ENCODE measurements around the gene TMEM244.
"Not testable (repeated sequence)": the region's sequence is repeated elsewhere in the genome, so short reads cannot be mapped to it uniquely, and the experiment has no call there.

TMEM244 gene

DNA sequence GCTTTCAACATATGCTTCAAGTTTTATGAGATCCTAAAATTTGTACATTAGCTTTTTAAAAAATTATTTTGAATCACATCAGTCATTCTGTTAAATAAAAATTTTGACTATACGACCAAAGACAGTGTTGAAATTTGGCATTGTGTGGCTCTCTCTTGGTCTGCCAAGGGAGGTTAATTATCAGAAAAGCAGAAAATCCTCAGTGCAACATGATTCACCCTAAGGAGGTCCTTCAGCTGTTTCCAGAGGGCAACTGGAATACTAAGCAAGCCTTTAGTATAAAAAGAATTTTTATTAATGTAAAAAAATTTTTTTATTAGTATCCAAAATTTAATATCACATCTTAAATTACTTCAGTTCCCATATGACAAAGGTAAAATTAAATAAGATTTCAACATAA lies 23.1 kb upstream of the TMEM244 start:
- ChIA-PET POLR2A (no interaction called here), CTCF (no interaction called here)
- Histone ChIP-seq H3K4me3 (ENCODE audit: control insufficient read depth in 1 of 7, extremely low read depth in 1 of 7, insufficient read depth in 4 of 7, low read depth in 2 of 7, low read length in 6 of 7) (no peak overlapping the region), H3K27ac (ENCODE audit: insufficient read depth in 1 of 2, low read depth in 1 of 2, low read length in 2 of 2, poor library complexity in 1 of 2, severe bottlenecking in 2 of 2) (no peak overlapping the region), H3K9me3 (ENCODE audit: control extremely low read depth in 1 of 5, control insufficient read depth in 4 of 5, insufficient read depth in 2 of 5, low read depth in 1 of 5, low read length in 4 of 5) (no peaks in the 10 kb centered on the region), H3K36me3 (ENCODE audit: control insufficient read depth in 4 of 4, insufficient read depth in 4 of 4, low read length in 3 of 4) (no peaks in the 10 kb centered on the region), H3K27me3 (replicated peaks in 2 of 5; ENCODE audit: control insufficient read depth in 4 of 5, insufficient read depth in 5 of 5, low read length in 4 of 5) (no peaks in the 10 kb centered on the region), H3K4me1 (ENCODE audit: control extremely low read depth in 1 of 4, control insufficient read depth in 4 of 4, insufficient read depth in 4 of 4, low read length in 3 of 4) (peaks cover 3 to 9% (median 6%) of the 10 kb centered on the region in 4 experiments)
- no peak for DNase-seq
- no CpG with 5 or more reads among the region's 1 CpG for WGBS (ENCODE audit: insufficient coverage)

GRCh38 chr6:129882510-129883023 lies 21.5 kb upstream of the TMEM244 start:
- DNase-seq: peak; percentile 5 to 69 (median 58)
- CTCF ChIA-PET: no interaction called here
- POLR2A ChIA-PET: no interaction called here
- H3K27ac ChIP-seq (ENCODE audit: insufficient read depth in 1 of 2, low read depth in 1 of 2, low read length in 2 of 2, poor library complexity in 1 of 2, severe bottlenecking in 2 of 2): no peak overlapping the region
- H3K27me3 ChIP-seq (replicated peaks in 2 of 5; ENCODE audit: control insufficient read depth in 4 of 5, insufficient read depth in 5 of 5, low read length in 4 of 5): no peaks in the 10 kb centered on the region
- WGBS (ENCODE audit: insufficient coverage): 6% methylated on average over 3 of the region's 8 CpGs
- H3K36me3 ChIP-seq (ENCODE audit: control insufficient read depth in 4 of 4, insufficient read depth in 4 of 4, low read length in 3 of 4): no peaks in the 10 kb centered on the region
- H3K9me3 ChIP-seq (ENCODE audit: control extremely low read depth in 1 of 5, control insufficient read depth in 4 of 5, insufficient read depth in 2 of 5, low read depth in 1 of 5, low read length in 4 of 5): peaks cover 0 to 2% (median 0%) of the 10 kb centered on the region in 5 experiments
- H3K4me3 ChIP-seq (ENCODE audit: control insufficient read depth in 1 of 7, extremely low read depth in 1 of 7, insufficient read depth in 4 of 7, low read depth in 2 of 7, low read length in 6 of 7): peak overlapping the region in 1 of 7 experiments; percentile 19
- H3K4me1 ChIP-seq (ENCODE audit: control extremely low read depth in 1 of 4, control insufficient read depth in 4 of 4, insufficient read depth in 4 of 4, low read length in 3 of 4): peaks cover 3 to 9% (median 6%) of the 10 kb centered on the region in 4 experiments

- H3K9me3 ChIP-seq (ENCODE audit: control extremely low read depth in 1 of 5, control insufficient read depth in 4 of 5, insufficient read depth in 2 of 5, low read depth in 1 of 5, low read length in 4 of 5); H3K4me3 ChIP-seq (ENCODE audit: control insufficient read depth in 1 of 7, extremely low read depth in 1 of 7, insufficient read depth in 4 of 7, low read depth in 2 of 7, low read length in 6 of 7); H3K27me3 ChIP-seq (replicated peaks in 2 of 5; ENCODE audit: control insufficient read depth in 4 of 5, insufficient read depth in 5 of 5, low read length in 4 of 5); H3K4me1 ChIP-seq (ENCODE audit: control extremely low read depth in 1 of 4, control insufficient read depth in 4 of 4, insufficient read depth in 4 of 4, low read length in 3 of 4); H3K36me3 ChIP-seq (ENCODE audit: control insufficient read depth in 4 of 4, insufficient read depth in 4 of 4, low read length in 3 of 4); POLR2A ChIA-PET; H3K27ac ChIP-seq (ENCODE audit: insufficient read depth in 1 of 2, low read depth in 1 of 2, low read length in 2 of 2, poor library complexity in 1 of 2, severe bottlenecking in 2 of 2); DNase-seq; CTCF ChIA-PET: not testable (repeated sequence)
- no CpG with 5 or more reads among the region's 1 CpG for WGBS (ENCODE audit: insufficient coverage)
Observed at GRCh38 chr6:129877894-129878293, 16.8 kb upstream of the TMEM244 start.

DNA sequence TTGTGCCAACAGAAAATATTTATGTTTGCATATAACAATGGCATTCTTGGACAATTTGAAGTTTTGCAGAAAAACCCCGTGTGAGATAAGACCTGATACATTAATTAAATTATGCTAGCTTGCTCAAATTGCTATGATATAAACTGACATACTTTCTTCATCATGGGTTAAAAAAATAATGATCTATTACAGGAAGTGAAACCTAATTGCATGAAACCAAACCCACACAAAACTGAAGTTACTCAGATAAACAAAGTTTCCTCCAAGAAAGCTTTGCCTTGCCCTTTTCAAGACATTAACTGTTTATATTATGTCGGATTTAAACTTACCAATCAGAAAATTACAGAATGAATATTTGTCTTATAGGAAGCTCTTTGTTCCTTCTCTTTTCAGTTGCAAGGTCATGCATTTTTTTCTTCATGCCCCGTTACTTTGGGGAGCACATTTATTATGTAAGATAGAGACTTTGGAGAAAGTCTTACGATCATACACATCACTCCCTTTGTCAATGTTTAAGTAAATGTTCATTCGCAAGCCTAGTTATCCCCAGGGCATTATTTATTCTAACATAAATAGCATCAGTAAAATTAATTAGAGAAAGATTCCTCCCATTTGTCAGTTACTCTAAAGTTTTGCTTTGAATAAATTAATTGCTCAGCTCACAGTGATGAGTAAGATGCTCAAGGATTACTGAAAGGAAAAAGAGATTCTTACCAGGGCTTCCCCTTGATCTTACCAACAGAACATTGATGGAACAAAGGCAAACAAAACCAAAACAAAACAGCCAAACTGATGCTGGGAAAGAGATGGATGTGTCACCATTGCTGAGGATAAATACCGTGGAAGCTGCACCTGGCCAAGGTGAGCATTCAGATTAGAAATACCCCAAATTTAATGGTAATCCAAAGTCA lies 14.8 kb upstream of the TMEM244 start:
- ChIA-PET POLR2A (no interaction called here), CTCF (interaction anchor here (1.1 kb wide), 1 partner anchor 21 kb away, joined by 3 read pairs; no protein-coding TSS in a partner anchor)
- Histone ChIP-seq H3K4me1 (ENCODE audit: control extremely low read depth in 1 of 4, control insufficient read depth in 4 of 4, insufficient read depth in 4 of 4, low read length in 3 of 4) (peaks cover 0 to 4% (median 0%) of the 10 kb centered on the region in 4 experiments), H3K9me3 (ENCODE audit: control extremely low read depth in 1 of 5, control insufficient read depth in 4 of 5, insufficient read depth in 2 of 5, low read depth in 1 of 5, low read length in 4 of 5) (peaks cover 0 to 2% (median 0%) of the 10 kb centered on the region in 5 experiments), H3K27me3 (replicated peaks in 2 of 5; ENCODE audit: control insufficient read depth in 4 of 5, insufficient read depth in 5 of 5, low read length in 4 of 5) (no peaks in the 10 kb centered on the region), H3K4me3 (ENCODE audit: control insufficient read depth in 1 of 7, extremely low read depth in 1 of 7, insufficient read depth in 4 of 7, low read depth in 2 of 7, low read length in 6 of 7) (no peak overlapping the region), H3K36me3 (ENCODE audit: control insufficient read depth in 4 of 4, insufficient read depth in 4 of 4, low read length in 3 of 4) (no peaks in the 10 kb centered on the region), H3K27ac (ENCODE audit: insufficient read depth in 1 of 2, low read depth in 1 of 2, low read length in 2 of 2, poor library complexity in 1 of 2, severe bottlenecking in 2 of 2) (no peak overlapping the region)
- WGBS (ENCODE audit: insufficient coverage): no CpG with 5 or more reads among the region's 6 CpGs
- DNase-seq: no peak

GRCh38 chr6:129874837-129875236 lies 13.7 kb upstream of the TMEM244 start:
- Histone ChIP-seq H3K4me3 (ENCODE audit: control insufficient read depth in 1 of 7, extremely low read depth in 1 of 7, insufficient read depth in 4 of 7, low read depth in 2 of 7, low read length in 6 of 7) (no peak overlapping the region), H3K36me3 (ENCODE audit: control insufficient read depth in 4 of 4, insufficient read depth in 4 of 4, low read length in 3 of 4) (no peaks in the 10 kb centered on the region), H3K4me1 (ENCODE audit: control extremely low read depth in 1 of 4, control insufficient read depth in 4 of 4, insufficient read depth in 4 of 4, low read length in 3 of 4) (peaks cover 0 to 4% (median 0%) of the 10 kb centered on the region in 4 experiments), H3K27ac (ENCODE audit: insufficient read depth in 1 of 2, low read depth in 1 of 2, low read length in 2 of 2, poor library complexity in 1 of 2, severe bottlenecking in 2 of 2) (no peak overlapping the region), H3K9me3 (ENCODE audit: control extremely low read depth in 1 of 5, control insufficient read depth in 4 of 5, insufficient read depth in 2 of 5, low read depth in 1 of 5, low read length in 4 of 5) (peaks cover 0 to 2% (median 0%) of the 10 kb centered on the region in 5 experiments), H3K27me3 (replicated peaks in 2 of 5; ENCODE audit: control insufficient read depth in 4 of 5, insufficient read depth in 5 of 5, low read length in 4 of 5) (no peaks in the 10 kb centered on the region)
- DNase-seq: no peak
- ChIA-PET CTCF (interaction anchor here (1.1 kb wide), 1 partner anchor 20 kb away, joined by 3 read pairs; no protein-coding TSS in a partner anchor), POLR2A (no interaction called here)

GRCh38 chr6:129872586-129872985 lies 11.5 kb upstream of the TMEM244 start:
- Histone ChIP-seq H3K9me3 (ENCODE audit: control extremely low read depth in 1 of 5, control insufficient read depth in 4 of 5, insufficient read depth in 2 of 5, low read depth in 1 of 5, low read length in 4 of 5) (no peaks in the 10 kb centered on the region), H3K27me3 (replicated peaks in 2 of 5; ENCODE audit: control insufficient read depth in 4 of 5, insufficient read depth in 5 of 5, low read length in 4 of 5) (no peaks in the 10 kb centered on the region), H3K27ac (ENCODE audit: insufficient read depth in 1 of 2, low read depth in 1 of 2, low read length in 2 of 2, poor library complexity in 1 of 2, severe bottlenecking in 2 of 2) (no peak overlapping the region), H3K36me3 (ENCODE audit: control insufficient read depth in 4 of 4, insufficient read depth in 4 of 4, low read length in 3 of 4) (no peaks in the 10 kb centered on the region), H3K4me1 (ENCODE audit: control extremely low read depth in 1 of 4, control insufficient read depth in 4 of 4, insufficient read depth in 4 of 4, low read length in 3 of 4) (peaks cover 0 to 4% (median 0%) of the 10 kb centered on the region in 4 experiments), H3K4me3 (ENCODE audit: control insufficient read depth in 1 of 7, extremely low read depth in 1 of 7, insufficient read depth in 4 of 7, low read depth in 2 of 7, low read length in 6 of 7) (no peak overlapping the region)
- no peak for DNase-seq
- CTCF ChIA-PET: no interaction called here
- POLR2A ChIA-PET: no interaction called here
- 90% methylated on average over 1 of the region's 2 CpGs for WGBS (ENCODE audit: insufficient coverage)

DNA sequence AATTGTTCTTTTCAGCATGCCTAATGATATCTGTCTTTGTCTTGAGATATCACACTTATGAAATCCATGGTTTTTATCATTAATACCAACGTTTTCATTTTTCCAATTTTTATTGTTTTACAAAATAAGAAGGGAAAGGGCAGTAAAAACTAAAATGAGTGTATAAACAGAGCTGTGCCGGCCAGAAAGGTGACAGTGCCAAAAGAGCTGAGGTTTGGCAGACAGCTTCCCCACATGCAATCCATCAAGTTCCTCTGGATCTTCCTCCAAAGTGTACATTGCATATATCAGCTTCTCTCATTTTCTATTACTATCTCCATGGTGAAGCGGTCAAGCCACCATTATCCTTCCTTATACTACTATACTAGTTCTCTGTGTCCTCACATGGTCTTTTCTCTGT lies 10.1 kb upstream of the TMEM244 start:
- no peak for DNase-seq
- ChIA-PET CTCF (no interaction called here), POLR2A (no interaction called here)
- H3K4me1 ChIP-seq (ENCODE audit: control extremely low read depth in 1 of 4, control insufficient read depth in 4 of 4, insufficient read depth in 4 of 4, low read length in 3 of 4): peaks cover 0 to 4% (median 0%) of the 10 kb centered on the region in 4 experiments
- 71% methylated on average over 2 of the region's 3 CpGs for WGBS (ENCODE audit: insufficient coverage)
- H3K9me3 ChIP-seq (ENCODE audit: control extremely low read depth in 1 of 5, control insufficient read depth in 4 of 5, insufficient read depth in 2 of 5, low read depth in 1 of 5, low read length in 4 of 5): no peaks in the 10 kb centered on the region
- H3K36me3 ChIP-seq (ENCODE audit: control insufficient read depth in 4 of 4, insufficient read depth in 4 of 4, low read length in 3 of 4): no peaks in the 10 kb centered on the region
- H3K4me3 ChIP-seq (ENCODE audit: control insufficient read depth in 1 of 7, extremely low read depth in 1 of 7, insufficient read depth in 4 of 7, low read depth in 2 of 7, low read length in 6 of 7): no peak overlapping the region
- H3K27ac ChIP-seq (ENCODE audit: insufficient read depth in 1 of 2, low read depth in 1 of 2, low read length in 2 of 2, poor library complexity in 1 of 2, severe bottlenecking in 2 of 2): no peak overlapping the region
- no peaks in the 10 kb centered on the region for H3K27me3 ChIP-seq (replicated peaks in 2 of 5; ENCODE audit: control insufficient read depth in 4 of 5, insufficient read depth in 5 of 5, low read length in 4 of 5)
